Hepatocyte (in vitro differentiated cells): ENCODE results near the gene HSPA9. TPM values are rescaled to one million over a fixed set of nuclear protein-coding genes. Genes with fewer than 3 reads are reported as not detected.

Source experiments
- DNase-seq: peaks from one replicate; pipeline ENCODE4 v3.0.0-alpha.2; 2016; ENCODE audit warnings: low spot score
- H2AFZ ChIP-seq: fragments of 200-600 bp; sonication (generic); 2 replicates; pipeline ENCODE4 v1.6.0; 2016; ENCODE audit warnings: antibody characterized with exemption, mild to moderate bottlenecking
- H3K27ac ChIP-seq: fragments of 200-600 bp; sonication (generic); 2 replicates; pipeline ENCODE4 v1.5.1; 2016; ENCODE audit warnings: mild to moderate bottlenecking
- H3K27me3 ChIP-seq: fragments of 200-600 bp; sonication (generic); 2 replicates; pipeline ENCODE4 v1.6.1; 2016
- H3K36me3 ChIP-seq: fragments of 200-600 bp; sonication (generic); replicated peaks from 2 replicates; pipeline ENCODE4 v1.5.1; 2016; ENCODE audit warnings: low read depth; ENCODE audit not compliant: insufficient read depth
- H3K4me1 ChIP-seq: fragments of 200-600 bp; sonication (generic); 2 replicates; pipeline ENCODE4 v1.5.1; 2016; ENCODE audit warnings: mild to moderate bottlenecking, moderate library complexity; ENCODE audit not compliant: insufficient read depth
- H3K4me2 ChIP-seq: fragments of 200-600 bp; sonication (generic); 2 replicates; pipeline ENCODE4 v1.6.0; 2016
- H3K4me3 ChIP-seq: fragments of 200-600 bp; sonication (generic); 2 replicates; pipeline ENCODE4 v1.5.1; 2016; ENCODE audit warnings: mild to moderate bottlenecking
- H3K79me2 ChIP-seq: fragments of 200-600 bp; sonication (generic); 2 replicates; pipeline ENCODE4 v1.6.0; 2017; ENCODE audit warnings: mild to moderate bottlenecking
- H3K9me2 ChIP-seq: fragments of 200-600 bp; sonication (generic); replicated peaks from 2 replicates; pipeline ENCODE4 v1.6.0; 2017; ENCODE audit warnings: mild to moderate bottlenecking; ENCODE audit not compliant: insufficient read depth
- H3K9me3 ChIP-seq: fragments of 200-600 bp; sonication (generic); 2 replicates; pipeline ENCODE4 v1.5.1; 2016; ENCODE audit warnings: low read depth, mild to moderate bottlenecking
- H4K20me1 ChIP-seq: fragments of 200-600 bp; sonication (generic); 2 replicates; pipeline ENCODE4 v1.6.0; 2016; ENCODE audit warnings: mild to moderate bottlenecking; ENCODE audit not compliant: insufficient read depth, poor library complexity, severe bottlenecking
- EZH2 ChIP-seq: fragments of 200-600 bp; sonication (generic); IDR thresholded peaks from 2 replicates; pipeline ENCODE4 v1.6.1; 2016; ENCODE audit warnings: antibody characterized with exemption, mild to moderate bottlenecking, borderline replicate concordance
- EZH2phosphoT487 ChIP-seq: fragments of 200-600 bp; sonication (generic); IDR thresholded peaks from one replicate; pipeline ENCODE4 v1.6.1; 2018; ENCODE audit warnings: antibody characterized with exemption, mild to moderate bottlenecking, low read depth, moderate library complexity; ENCODE audit not compliant: unreplicated experiment, severe bottlenecking
- WGBS: methylation state at CpG from one replicate; pipeline ENCODE4 v1.1.6; 2016; ENCODE audit warnings: low lambda C conversion rate; ENCODE audit errors: missing lambda C conversion rate; 5-methylcytosine and 5-hydroxymethylcytosine counted together
- polyA plus RNA-seq: library from polyadenylated mRNA; unstranded; fragments of >200 nt; fragmentation: Nextera tagmentation; extraction: Ambion mirVana; gene quantifications from 2 replicates; pipeline ENCODE4 v1.2.1, GENCODE V29; 2016
- small RNA-seq: library from RNA; depleted of rRNA; stranded (forward); fragments of <200 nt; gene quantifications from one replicate; pipeline ENCODE3, GENCODE V24; 2014
- total RNA-seq: library from RNA; depleted of rRNA; stranded (reverse); fragments of >200 nt; gene quantifications from 2 replicates; pipeline ENCODE4 v1.2.3, GENCODE V29; 2014

HSPA9 gene
- total and polyA plus RNA-seq, 2 experiments from 2014 or later, result 211 to 383 TPM

DNA sequence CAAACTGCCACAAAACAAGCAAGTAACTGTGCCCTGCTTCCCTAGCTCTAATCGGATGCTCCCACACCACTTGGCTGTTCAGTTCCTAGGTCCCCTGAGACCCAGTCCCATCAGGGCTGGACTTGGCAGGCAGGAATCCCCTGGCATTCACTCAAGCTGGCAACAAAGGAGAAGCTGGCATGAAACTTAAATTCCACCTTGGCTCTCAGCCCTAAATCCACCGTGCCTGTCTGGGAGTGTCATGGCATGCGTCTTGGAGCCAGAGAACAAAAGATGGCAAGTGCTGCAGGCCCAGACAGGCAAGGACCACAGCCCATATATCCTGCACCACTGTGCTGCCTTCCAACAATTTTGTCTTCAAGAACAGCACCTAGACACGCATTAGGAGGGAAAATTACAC is 70.4 kb downstream of the HSPA9 start:
- no peaks in the 10 kb centered on the region for H3K79me2 ChIP-seq
- no peaks in the 10 kb centered on the region for H3K9me2 ChIP-seq
- no peak overlapping the region for H3K4me3 ChIP-seq
- H3K4me2 ChIP-seq, result no peak overlapping the region
- TF ChIP-seq EZH2 (no peak), EZH2phosphoT487 (no peak)
- WGBS, result 74% methylated on average over 4 of the region's 4 CpGs
- H2AFZ ChIP-seq, result no peak overlapping the region
- no peaks in the 10 kb centered on the region for H3K27me3 ChIP-seq
- no peaks in the 10 kb centered on the region for H3K9me3 ChIP-seq
- no peaks in the 10 kb centered on the region for H3K4me1 ChIP-seq
- peak overlapping the region; percentile 20 for H3K27ac ChIP-seq
- DNase-seq, result no peak
- H4K20me1 ChIP-seq, result no peaks in the 10 kb centered on the region
- H3K36me3 ChIP-seq, result no peaks in the 10 kb centered on the region

Small RNAs within 50 kb of the gene (small RNA-seq; reads per million reads assigned to genes)
- gene RF00154 (192 reads per million, percentile 98 among the genes with 10 or more reads in this experiment), gene RF01210 (not detected), gene SNORD63 (1,034 reads per million, percentile 99 among the genes with 10 or more reads in this experiment)

Other genes with a start within 250 kb of the HSPA9 start
- 2.3 and 3.7 TPM in 2 replicates for gene CDC25C, start 243.6 kb downstream of the HSPA9 start, total RNA-seq
- 1.6 and 3.1 TPM in 2 replicates for gene CDC25C, start 243.6 kb downstream of the HSPA9 start, polyA plus RNA-seq
- 33.6 and 33.7 TPM in 2 replicates for gene FAM53C, start 237.1 kb downstream of the HSPA9 start, total RNA-seq
- 27.4 and 31.0 TPM in 2 replicates for gene FAM53C, start 237.1 kb downstream of the HSPA9 start, polyA plus RNA-seq
- 56.6 and 67.8 TPM in 2 replicates for gene KDM3B, start 222.7 kb downstream of the HSPA9 start, total RNA-seq
- 19.0 and 22.1 TPM in 2 replicates for gene KDM3B, start 222.7 kb downstream of the HSPA9 start, polyA plus RNA-seq
- 0.67 and 3.2 TPM in 2 replicates for gene REEP2, start 136.3 kb downstream of the HSPA9 start, total RNA-seq
- gene REEP2, start 136.3 kb downstream of the HSPA9 start, polyA plus RNA-seq, result 0.66 and 1.9 TPM in 2 replicates
- 64.2 and 95.4 TPM in 2 replicates for gene EGR1, start 109.9 kb downstream of the HSPA9 start, total RNA-seq
- 336 and 434 TPM in 2 replicates for gene EGR1, start 109.9 kb downstream of the HSPA9 start, polyA plus RNA-seq
- 90.5 and 93.3 TPM in 2 replicates for gene ETF1, start 32.2 kb downstream of the HSPA9 start, total RNA-seq
- 35.3 and 42.6 TPM in 2 replicates for gene ETF1, start 32.2 kb downstream of the HSPA9 start, polyA plus RNA-seq
- gene CTNNA1, start 178.0 kb upstream of the HSPA9 start, total RNA-seq, result 335 and 349 TPM in 2 replicates
- gene CTNNA1, start 178.0 kb upstream of the HSPA9 start, polyA plus RNA-seq, result 134 and 152 TPM in 2 replicates